NCI-H1092 treated with DMSO at 0.1 percent for 48 hours (cell line): ENCODE measurements around the gene NDUFAF4.

Experiments
- DNase-seq: peaks from one replicate; lab custom pipeline; 2025; lab: John Stamatoyannopoulos, UW

The NDUFAF4 gene

GRCh38 chr6:96897396-96898240, at the start of gene NDUFAF4:
Gene NDUFAF4 (minus strand): TSS chr6:96897891. CDS start chr6:96897801, 90 bp downstream.
- DNase-seq = peak; percentile 89

GRCh38 chr6:96947055-96947454, 49.4 kb upstream of the NDUFAF4 start:
- DNase-seq = no peak

GRCh38 chr6:96943555-96944215, 46.0 kb upstream of the NDUFAF4 start:
- DNase-seq = no peak

- no peak for DNase-seq
Observed at GRCh38 chr6:96942676-96943075, 45.0 kb upstream of the NDUFAF4 start.

- DNase-seq = no peak
Observed at GRCh38 chr6:96940322-96940721, 42.6 kb upstream of the NDUFAF4 start.

GRCh38 chr6:96939007-96939805, 41.5 kb upstream of the NDUFAF4 start:
- DNase-seq = no peak

GRCh38 chr6:96934087-96934486, 36.4 kb upstream of the NDUFAF4 start:
- no peak for DNase-seq

GRCh38 chr6:96931198-96931597, 33.5 kb upstream of the NDUFAF4 start:
- DNase-seq = no peak

GRCh38 chr6:96929741-96930140, 32.0 kb upstream of the NDUFAF4 start:
- DNase-seq = no peak

GRCh38 chr6:96927660-96928059, 30.0 kb upstream of the NDUFAF4 start:
- DNase-seq = no peak

GRCh38 chr6:96926425-96926824, 28.7 kb upstream of the NDUFAF4 start:
- no peak for DNase-seq

GRCh38 chr6:96925290-96925687, 27.6 kb upstream of the NDUFAF4 start:
- DNase-seq = peak; percentile 38

- DNase-seq = no peak
Observed at GRCh38 chr6:96923871-96924493, 26.3 kb upstream of the NDUFAF4 start.

- no peak for DNase-seq
Observed at GRCh38 chr6:96923400-96923799, 25.7 kb upstream of the NDUFAF4 start.

GRCh38 chr6:96917098-96917497, 19.4 kb upstream of the NDUFAF4 start:
- no peak for DNase-seq

- no peak for DNase-seq
Observed at GRCh38 chr6:96913621-96914020, 15.9 kb upstream of the NDUFAF4 start.

- no peak for DNase-seq
Observed at GRCh38 chr6:96911751-96912150, 14.1 kb upstream of the NDUFAF4 start.

- no peak for DNase-seq
Observed at GRCh38 chr6:96911171-96911570, 13.5 kb upstream of the NDUFAF4 start.

GRCh38 chr6:96909811-96910210, 12.1 kb upstream of the NDUFAF4 start:
- no peak for DNase-seq

- no peak for DNase-seq
Observed at GRCh38 chr6:96907498-96907897, 9.8 kb upstream of the NDUFAF4 start.

- no peak for DNase-seq
Observed at GRCh38 chr6:96900873-96901272, 3.2 kb upstream of the NDUFAF4 start.

GRCh38 chr6:96899451-96899998, 1.8 kb upstream of the NDUFAF4 start:
- no peak for DNase-seq
